GM12874 (cell line): ENCODE measurements around the gene IDH3B.

Experiments
- CTCF ChIP-seq: IDR thresholded peaks from 2 replicates; pipeline ENCODE4 v1.5.1; 2011; ENCODE audit warnings: low read depth, mild to moderate bottlenecking, control low read depth, low read length, moderate library complexity; ENCODE audit not compliant: insufficient read depth

The IDH3B gene

DNA sequence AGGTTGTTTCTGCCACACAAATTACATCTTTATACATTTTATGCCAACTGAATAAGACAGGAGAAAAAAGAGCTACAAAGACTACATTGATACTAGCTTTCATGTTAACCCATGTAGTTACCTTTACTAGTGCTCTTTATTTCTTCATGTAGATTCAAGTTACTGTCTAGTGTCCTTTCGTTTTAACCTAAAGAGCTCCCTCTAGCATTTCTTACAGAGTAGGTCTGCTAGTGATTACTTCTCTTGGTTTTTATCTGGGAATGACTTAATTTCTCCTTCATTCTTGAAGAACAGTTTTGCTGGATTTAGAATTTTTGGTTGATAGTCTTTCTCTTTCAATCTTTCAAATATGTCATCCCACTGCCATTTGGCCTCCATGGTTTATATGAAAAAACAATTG lies 32.8 kb downstream of the IDH3B start:
- TF ChIP-seq CTCF = no peak

DNA sequence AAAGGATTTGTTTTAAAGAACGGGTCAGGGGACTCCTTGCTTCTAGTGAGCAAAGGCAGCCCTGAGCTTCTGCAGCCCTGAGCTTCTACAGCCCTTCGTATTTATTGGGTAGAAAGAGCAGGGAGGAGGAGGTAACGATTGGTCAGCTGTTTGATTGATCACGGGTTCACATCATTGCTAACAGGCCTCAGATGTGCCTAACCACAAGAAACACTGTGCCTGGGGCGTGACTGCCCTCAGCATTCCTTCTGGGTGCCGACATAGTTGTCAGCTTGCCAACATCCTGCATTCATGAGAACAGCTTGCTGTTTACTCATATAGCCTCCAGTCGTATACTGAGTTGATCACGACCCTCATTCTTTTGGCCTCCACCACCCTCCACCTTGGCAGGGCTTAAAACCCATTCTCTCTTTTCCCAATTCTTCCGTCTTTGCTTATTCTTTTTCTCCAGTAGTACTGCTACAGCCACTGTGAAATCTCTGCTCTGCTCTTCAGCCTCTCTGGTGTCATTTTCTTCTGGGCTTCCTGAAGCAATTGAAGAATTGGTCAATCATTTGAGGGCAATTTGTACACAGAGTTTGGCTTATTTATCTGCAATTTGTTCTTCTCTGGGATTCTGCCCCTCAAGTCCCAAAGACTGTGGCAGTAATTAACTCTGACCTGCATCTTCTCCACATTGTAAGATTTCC lies 37.0 kb downstream of the IDH3B start:
- TF ChIP-seq CTCF = no peak

GRCh38 chr20:2625062-2625461 lies 39.0 kb downstream of the IDH3B start:
- no peak for TF ChIP-seq CTCF

DNA sequence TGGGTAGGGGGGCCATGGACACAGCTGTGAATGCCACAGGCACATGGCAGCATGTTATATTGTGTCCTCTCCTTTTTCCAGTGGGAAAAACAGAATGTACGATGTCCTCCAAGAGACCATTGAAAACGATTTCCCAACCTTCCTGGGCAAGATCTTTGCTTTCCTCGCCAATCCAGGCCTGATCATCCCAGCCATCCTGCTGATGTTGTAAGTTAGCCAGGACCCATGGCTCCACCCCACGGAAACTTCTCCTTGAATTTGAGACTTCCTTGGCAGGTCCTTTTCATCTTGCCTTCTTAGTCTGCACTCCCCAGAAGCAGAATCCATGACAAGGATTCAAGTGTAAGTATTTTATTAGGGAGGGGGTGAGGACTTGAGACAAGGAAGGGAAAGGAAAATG lies 39.8 kb downstream of the IDH3B start:
- no peak for TF ChIP-seq CTCF

DNA sequence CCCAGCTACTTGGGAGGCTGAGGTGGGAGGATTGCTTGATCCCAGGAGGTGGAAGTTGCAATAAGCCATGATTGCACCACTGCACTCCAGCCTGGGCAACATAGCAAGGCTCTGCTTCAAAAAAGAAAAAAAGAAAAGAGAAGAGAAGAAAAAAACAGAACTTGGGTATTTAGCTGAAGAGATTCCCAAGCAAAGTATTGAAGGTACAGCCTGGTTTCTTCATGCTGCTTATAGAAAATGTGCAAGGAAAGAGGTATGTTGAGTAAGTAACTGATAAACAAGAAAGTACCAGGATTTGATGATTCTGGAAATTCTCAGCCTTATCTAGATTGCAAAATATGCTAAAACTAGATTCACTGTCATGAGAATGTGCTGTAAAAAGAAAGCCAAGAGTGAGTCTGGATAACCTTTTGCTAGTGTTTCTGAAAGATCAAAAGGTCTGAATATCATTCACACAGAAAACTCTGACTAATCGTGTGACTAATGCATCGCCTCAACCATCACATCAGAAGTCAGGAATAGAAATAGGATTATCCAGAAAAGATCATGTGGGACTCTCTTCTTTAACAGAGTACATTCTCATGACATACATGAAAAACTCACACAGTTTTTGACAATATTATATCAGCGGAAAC lies 43.9 kb downstream of the IDH3B start:
- no peak for TF ChIP-seq CTCF

- no peak for TF ChIP-seq CTCF
Measured at GRCh38 chr20:2619337-2619736, 44.7 kb downstream of the IDH3B start.

DNA sequence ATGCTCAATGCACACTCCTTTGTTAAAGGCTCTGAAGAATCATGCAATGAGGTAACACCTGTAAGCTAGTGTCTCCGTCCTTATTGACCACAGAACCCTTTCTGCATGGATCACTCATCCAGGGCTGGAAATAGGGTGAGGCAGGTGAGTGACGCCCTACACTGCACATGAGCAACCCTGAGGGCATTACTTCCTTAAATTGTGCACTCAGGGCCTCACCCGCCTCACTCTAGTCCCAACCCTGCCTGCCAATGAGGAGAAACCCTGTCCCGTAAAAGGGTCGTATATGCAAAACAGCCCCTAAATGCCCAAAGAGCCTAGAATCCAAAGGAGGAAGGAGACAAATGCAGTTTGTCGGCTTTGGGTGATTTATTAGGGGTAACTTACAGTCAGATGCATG lies 45.2 kb downstream of the IDH3B start:
- no peak for TF ChIP-seq CTCF
